ENCODE measurements around the gene C2CD2. TPM values are rescaled to one million over a fixed set of nuclear protein-coding genes. Genes with fewer than 3 reads are reported as not detected.

C2CD2 gene
- total and polyA plus RNA-seq, 2 of the 4 experiments (the other 2 are of a cell fraction) = 15.6 to 25.3 TPM

DNA sequence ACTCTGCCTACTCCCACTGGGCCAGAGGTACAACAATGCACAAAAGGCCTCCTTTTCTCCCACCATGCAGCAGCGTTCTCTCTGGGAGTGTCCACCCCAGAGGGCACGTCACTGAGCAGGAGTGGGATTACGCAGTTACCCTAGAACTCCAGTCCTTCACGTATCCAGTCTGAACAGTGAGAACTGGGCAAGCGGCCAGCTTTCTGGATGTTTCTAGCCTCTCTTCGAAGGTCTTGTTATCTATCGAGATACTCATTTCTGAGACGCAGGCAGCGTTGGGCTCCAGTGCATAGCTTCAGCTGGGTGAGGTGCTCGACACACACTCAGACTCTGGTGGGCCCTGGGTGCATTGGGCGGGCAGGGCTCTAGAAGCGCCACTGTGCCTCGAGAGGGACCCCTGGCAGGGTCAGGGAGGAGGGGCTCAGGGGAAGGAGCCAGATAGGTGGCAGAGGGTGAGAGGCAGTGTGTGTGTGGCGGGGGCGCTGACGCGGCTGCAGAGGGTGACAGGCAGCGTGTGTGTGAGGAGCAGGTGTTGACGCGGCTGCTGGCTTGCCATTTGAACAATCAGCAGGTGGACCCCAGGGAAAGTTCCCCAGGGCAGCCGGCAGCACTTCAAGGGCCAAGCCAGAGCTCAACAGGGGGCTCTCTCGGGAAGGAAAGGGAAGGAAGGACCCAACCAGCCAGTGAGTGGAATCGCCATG, 102.6 kb downstream of the C2CD2 start:
- in situ Hi-C loops (cut with MboI; ENCODE audit: low sequenced_read_pairs) (no loop called here), dilution Hi-C loops (cut with HindIII; ENCODE audit: low sequenced_read_pairs, unreplicated experiment) (no loop called here), intact Hi-C loops (cut with micrococcal nuclease) (no loop called here)
- no peak overlapping the region for H2BK20ac ChIP-seq (ENCODE audit: low read depth, low read length)
- no peaks in the 10 kb centered on the region; the same call in 1 of the 2 replicates for H4K20me1 ChIP-seq (ENCODE audit: insufficient read depth, low read length)
- H3K14ac ChIP-seq (replicated peaks; ENCODE audit: low read depth, low read length) = no peak overlapping the region
- ATAC-seq (ENCODE audit: low read depth) (no peak), DNase-seq (no peak)
- no peak overlapping the region for H3K27ac ChIP-seq (ENCODE audit: insufficient read depth, low read length)
- H3K9me1 ChIP-seq (ENCODE audit: insufficient read depth, low read length) = no peaks in the 10 kb centered on the region; the same call in 1 of the 2 replicates
- H3K27me3 ChIP-seq (ENCODE audit: control insufficient read depth, insufficient read depth, low read length) = no peaks in the 10 kb centered on the region
- H3K56ac ChIP-seq (ENCODE audit: extremely low read depth, insufficient read depth, low read length) = no peak overlapping the region
- POLR2A ChIA-PET (ENCODE audit: unreplicated experiment) = no interaction called here
- peaks cover 19% of the 10 kb centered on the region for H3K36me3 ChIP-seq (ENCODE audit: control insufficient read depth, insufficient read depth, low read length)
- 82% methylated on average over 16 of the region's 23 CpGs; no CpG with 5 or more reads in 1 of the 2 experiments for WGBS, 2 experiments (ENCODE audit: extremely low coverage in 2 of 2, insufficient read length in 1 of 2)
- no peaks in the 10 kb centered on the region for H3K9me3 ChIP-seq (ENCODE audit: control insufficient read depth, insufficient read depth, low read length)
- 0 out of 4 replicates have a peak, but pooled peaks cover 0 to 4% of the 10 kb centered on the region in 2 experiments for H3K79me1 ChIP-seq (ENCODE audit: low read depth in 1 of 2, low read length in 2 of 2)
- H3K4me2 ChIP-seq (ENCODE audit: low read depth, low read length) = no peak overlapping the region
- H3K9ac ChIP-seq (ENCODE audit: low read depth, low read length) = no peak overlapping the region
- no peak overlapping the region for H2BK5ac ChIP-seq (ENCODE audit: low read depth, low read length, poor library complexity, severe bottlenecking)
- H4K8ac ChIP-seq (ENCODE audit: low read depth in 2 of 2, low read length in 2 of 2) = no peak overlapping the region
- H3K4me1 ChIP-seq (ENCODE audit: control insufficient read depth, insufficient read depth, low read length) = no peaks in the 10 kb centered on the region
- no peak overlapping the region for H4K5ac ChIP-seq (ENCODE audit: low read depth, low read length)
- H3K4me3 ChIP-seq (ENCODE audit: insufficient read depth, low read depth, low read length) = no peak overlapping the region
- no peak overlapping the region for H2AK5ac ChIP-seq (ENCODE audit: low read depth, low read length)
- H2BK15ac ChIP-seq (ENCODE audit: low read depth, low read length) = no peak overlapping the region
- TF ChIP-seq RCOR1 (IDR thresholded peaks at IDR 0.05; ENCODE audit: insufficient replicate concordance, low read length) (no peak), SMC3 (IDR thresholded peaks at IDR 0.05; ENCODE audit: low read depth, low read length) (no peak), RAD21 (IDR thresholded peaks at IDR 0.05; ENCODE audit: low read length) (no peak), MXI1 (IDR thresholded peaks at IDR 0.05; ENCODE audit: borderline replicate concordance, low read depth, low read length) (no peak), CHD1 (IDR thresholded peaks at IDR 0.05; ENCODE audit: low read depth, low read length) (no peak), RFX5 (IDR thresholded peaks at IDR 0.05; ENCODE audit: low read depth, low read length) (no peak), BHLHE40 (IDR thresholded peaks at IDR 0.05; ENCODE audit: low read depth, low read length) (no peak)
- TF ChIP-seq, protein P1, sequence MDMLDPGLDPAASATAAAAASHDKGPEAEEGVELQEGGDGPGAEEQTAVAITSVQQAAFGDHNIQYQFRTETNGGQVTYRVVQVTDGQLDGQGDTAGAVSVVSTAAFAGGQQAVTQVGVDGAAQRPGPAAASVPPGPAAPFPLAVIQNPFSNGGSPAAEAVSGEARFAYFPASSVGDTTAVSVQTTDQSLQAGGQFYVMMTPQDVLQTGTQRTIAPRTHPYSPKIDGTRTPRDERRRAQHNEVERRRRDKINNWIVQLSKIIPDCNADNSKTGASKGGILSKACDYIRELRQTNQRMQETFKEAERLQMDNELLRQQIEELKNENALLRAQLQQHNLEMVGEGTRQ (IDR thresholded peaks at IDR 0.05; ENCODE audit: low read depth, low read length) = no peak
- TF ChIP-seq, protein P2, sequence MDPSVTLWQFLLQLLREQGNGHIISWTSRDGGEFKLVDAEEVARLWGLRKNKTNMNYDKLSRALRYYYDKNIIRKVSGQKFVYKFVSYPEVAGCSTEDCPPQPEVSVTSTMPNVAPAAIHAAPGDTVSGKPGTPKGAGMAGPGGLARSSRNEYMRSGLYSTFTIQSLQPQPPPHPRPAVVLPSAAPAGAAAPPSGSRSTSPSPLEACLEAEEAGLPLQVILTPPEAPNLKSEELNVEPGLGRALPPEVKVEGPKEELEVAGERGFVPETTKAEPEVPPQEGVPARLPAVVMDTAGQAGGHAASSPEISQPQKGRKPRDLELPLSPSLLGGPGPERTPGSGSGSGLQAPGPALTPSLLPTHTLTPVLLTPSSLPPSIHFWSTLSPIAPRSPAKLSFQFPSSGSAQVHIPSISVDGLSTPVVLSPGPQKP (IDR thresholded peaks at IDR 0.05; ENCODE audit: borderline replicate concordance, low read depth, low read length) = no peak
- H3K23ac ChIP-seq (ENCODE audit: low read depth, low read length) = no peak overlapping the region
- H2AK9ac ChIP-seq (replicated peaks; ENCODE audit: low read depth, low read length, poor library complexity) = peak overlapping the region; percentile 60
- H4K91ac ChIP-seq (ENCODE audit: insufficient read depth, low read depth, low read length) = no peak overlapping the region
- no peak overlapping the region for H2BK120ac ChIP-seq (ENCODE audit: low read depth, low read length)
- H3K18ac ChIP-seq (ENCODE audit: low read depth, low read length) = no peak overlapping the region
- CTCF ChIA-PET = no interaction called here
- H2AFZ ChIP-seq (replicated peaks; ENCODE audit: low read length, poor library complexity) = peak overlapping the region; percentile 19
- BruUV-seq (replicated peaks) = no TSS peak
- no peak overlapping the region for H3K4ac ChIP-seq (ENCODE audit: low read depth, low read length)
